Adipocyte (in vitro differentiated cells): ENCODE measurements around the gene FOXN1.
"Not testable (repeated sequence)": the region's sequence is repeated elsewhere in the genome, so short reads cannot be mapped to it uniquely, and the experiment has no call there.

Experiments used
- DNase-seq: peaks from one replicate; pipeline ENCODE4 v3.0.0-alpha.2; 2015; ENCODE audit warnings: low read depth
- H3K27me3 ChIP-seq: replicated peaks from 2 replicates; pipeline ENCODE4 v1.7.0; 2013; ENCODE audit warnings: mild to moderate bottlenecking, low read length, moderate library complexity; ENCODE audit not compliant: control insufficient read depth, insufficient read depth
- H3K36me3 ChIP-seq: 2 replicates; pipeline ENCODE4 v1.7.0; 2013; ENCODE audit warnings: low read length, mild to moderate bottlenecking, moderate library complexity; ENCODE audit not compliant: control insufficient read depth, insufficient read depth, severe bottlenecking
- H3K4me1 ChIP-seq: 2 replicates; pipeline ENCODE4 v1.7.0; 2013; ENCODE audit warnings: mild to moderate bottlenecking, low read length, moderate library complexity; ENCODE audit not compliant: control insufficient read depth, insufficient read depth
- H3K4me3 ChIP-seq: 2 replicates; pipeline ENCODE4 v1.7.0; 2013; ENCODE audit warnings: mild to moderate bottlenecking, low read length, moderate library complexity
- H3K9ac ChIP-seq: 2 replicates; pipeline ENCODE4 v1.7.0; 2013; ENCODE audit warnings: mild to moderate bottlenecking, low read length, moderate library complexity
- H3K9me3 ChIP-seq: 2 replicates; pipeline ENCODE4 v1.7.0; 2013; ENCODE audit warnings: mild to moderate bottlenecking, low read length, moderate library complexity; ENCODE audit not compliant: control insufficient read depth

The FOXN1 gene

GRCh38 chr17:28505986-28506665 is at the start of gene FOXN1:
Gene FOXN1, plus strand, starts transcription at chr17:28506348. Its CDS starts 17,622 bp downstream, at chr17:28523970.
- H3K4me1 ChIP-seq, result peaks cover 3% of the 10 kb centered on the region
- H3K4me3 ChIP-seq, result no peak within 1 kb of the TSS
- H3K9me3 ChIP-seq, result no peaks in the 10 kb centered on the region
- DNase-seq, result no peak
- no peak within 1 kb of the TSS for H3K9ac ChIP-seq
- no peaks in the 10 kb centered on the region for H3K36me3 ChIP-seq
- H3K27me3 ChIP-seq, result peaks cover 57% of the 10 kb centered on the region

- Histone ChIP-seq H3K4me3 (no peak overlapping the region), H3K9ac (no peak overlapping the region), H3K36me3 (no peaks in the 10 kb centered on the region), H3K27me3 (peaks cover 8% of the 10 kb centered on the region), H3K4me1 (no peaks in the 10 kb centered on the region), H3K9me3 (no peaks in the 10 kb centered on the region)
- DNase-seq, result no peak
Observed at GRCh38 chr17:28457890-28458289, 48.3 kb upstream of the FOXN1 start.

- H3K36me3 ChIP-seq, H3K4me3 ChIP-seq, H3K9me3 ChIP-seq, H3K27me3 ChIP-seq, H3K4me1 ChIP-seq, DNase-seq, H3K9ac ChIP-seq: not testable (repeated sequence)
Observed at GRCh38 chr17:28458881-28459280, 47.3 kb upstream of the FOXN1 start.

- no peak overlapping the region for H3K4me3 ChIP-seq
- H3K27me3 ChIP-seq, result peaks cover 22% of the 10 kb centered on the region
- no peaks in the 10 kb centered on the region for H3K9me3 ChIP-seq
- no peak for DNase-seq
- H3K36me3 ChIP-seq, result no peaks in the 10 kb centered on the region
- H3K9ac ChIP-seq, result no peak overlapping the region
- no peaks in the 10 kb centered on the region for H3K4me1 ChIP-seq
Observed at GRCh38 chr17:28460901-28461300, 45.2 kb upstream of the FOXN1 start.

GRCh38 chr17:28466001-28466400 is 40.1 kb upstream of the FOXN1 start:
- Histone ChIP-seq H3K4me3 (no peak overlapping the region), H3K36me3 (no peaks in the 10 kb centered on the region), H3K9ac (no peak overlapping the region), H3K4me1 (peaks cover 13% of the 10 kb centered on the region), H3K9me3 (no peaks in the 10 kb centered on the region), H3K27me3 (peaks cover 36% of the 10 kb centered on the region)
- DNase-seq, result no peak

GRCh38 chr17:28466521-28467048 is 39.6 kb upstream of the FOXN1 start:
- Histone ChIP-seq H3K4me1 (peaks cover 13% of the 10 kb centered on the region), H3K36me3 (no peaks in the 10 kb centered on the region), H3K9me3 (no peaks in the 10 kb centered on the region), H3K27me3 (peaks cover 36% of the 10 kb centered on the region), H3K4me3 (no peak overlapping the region), H3K9ac (no peak overlapping the region)
- DNase-seq, result no peak

GRCh38 chr17:28467456-28468025 is 38.6 kb upstream of the FOXN1 start:
- H3K4me3 ChIP-seq, result no peak overlapping the region
- H3K4me1 ChIP-seq, result peaks cover 13% of the 10 kb centered on the region
- peaks cover 39% of the 10 kb centered on the region for H3K27me3 ChIP-seq
- H3K36me3 ChIP-seq, result no peaks in the 10 kb centered on the region
- no peaks in the 10 kb centered on the region for H3K9me3 ChIP-seq
- H3K9ac ChIP-seq, result no peak overlapping the region
- DNase-seq, result peak; percentile 71

- not testable (repeated sequence) for H3K4me3 ChIP-seq, H3K36me3 ChIP-seq, H3K9ac ChIP-seq, H3K9me3 ChIP-seq, DNase-seq
- peaks cover 13% of the 10 kb centered on the region for H3K4me1 ChIP-seq
- peaks cover 40% of the 10 kb centered on the region for H3K27me3 ChIP-seq
Observed at GRCh38 chr17:28468033-28468735, 38.0 kb upstream of the FOXN1 start.

- H3K9ac ChIP-seq, result no peak overlapping the region
- H3K9me3 ChIP-seq, result no peaks in the 10 kb centered on the region
- DNase-seq, result no peak
- H3K4me1 ChIP-seq, result peaks cover 13% of the 10 kb centered on the region
- H3K4me3 ChIP-seq, result no peak overlapping the region
- H3K36me3 ChIP-seq, result no peaks in the 10 kb centered on the region
- peaks cover 43% of the 10 kb centered on the region for H3K27me3 ChIP-seq
Observed at GRCh38 chr17:28468781-28469180, 37.4 kb upstream of the FOXN1 start.

GRCh38 chr17:28469376-28469775 is 36.8 kb upstream of the FOXN1 start:
- no peaks in the 10 kb centered on the region for H3K9me3 ChIP-seq
- H3K9ac ChIP-seq, result no peak overlapping the region
- peaks cover 43% of the 10 kb centered on the region for H3K27me3 ChIP-seq
- DNase-seq, result no peak
- H3K36me3 ChIP-seq, result no peaks in the 10 kb centered on the region
- H3K4me1 ChIP-seq, result peaks cover 13% of the 10 kb centered on the region
- H3K4me3 ChIP-seq, result no peak overlapping the region

- H3K4me3 ChIP-seq, result no peak overlapping the region
- DNase-seq, result no peak
- H3K36me3 ChIP-seq, result no peaks in the 10 kb centered on the region
- no peaks in the 10 kb centered on the region for H3K9me3 ChIP-seq
- H3K9ac ChIP-seq, result no peak overlapping the region
- peaks cover 43% of the 10 kb centered on the region for H3K27me3 ChIP-seq
- peaks cover 13% of the 10 kb centered on the region for H3K4me1 ChIP-seq
Observed at GRCh38 chr17:28470266-28470913, 35.8 kb upstream of the FOXN1 start.
